Measurements from ENCODE around the gene SLC39A10.

DNA sequence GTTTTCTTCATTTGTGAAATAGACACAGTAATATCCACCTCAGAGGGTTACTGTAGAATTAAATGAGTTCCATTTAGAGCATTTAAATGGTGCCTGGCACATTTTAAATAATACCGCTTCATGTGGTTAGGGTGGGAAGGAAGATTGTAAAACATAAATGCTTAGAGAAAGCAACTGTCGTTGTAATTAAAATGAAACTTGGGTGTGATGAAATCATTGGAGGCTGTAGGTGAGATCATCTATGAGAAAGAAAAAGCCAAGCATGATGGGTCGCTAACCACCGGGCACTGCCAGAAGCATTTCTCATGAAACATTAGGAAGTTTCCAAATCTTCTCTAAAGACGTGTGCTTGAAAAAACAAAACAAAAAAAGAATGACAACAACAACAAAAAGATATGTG lies 8.2 kb upstream of the SLC39A10 start:
- TF ChIP-seq POLR2AphosphoS5 (IDR thresholded peaks at IDR 0.05; ENCODE audit: insufficient read depth, low read depth, low read length) (no peak), EZH2 (IDR thresholded peaks at IDR 0.05; ENCODE audit: borderline replicate concordance, low read depth, low read length, severe bottlenecking) (no peak), POLR2A (IDR thresholded peaks at IDR 0.05; ENCODE audit: low read depth, low read length) (no peak), MYC (IDR thresholded peaks at IDR 0.05; ENCODE audit: low read depth, low read length) (no peak), JUN (IDR thresholded peaks at IDR 0.05; ENCODE audit: borderline replicate concordance, insufficient read depth, insufficient read length, low read depth) (no peak), FOS (IDR thresholded peaks at IDR 0.05; ENCODE audit: borderline replicate concordance, insufficient read depth, low read length) (no peak)
- TF ChIP-seq, protein P1, sequence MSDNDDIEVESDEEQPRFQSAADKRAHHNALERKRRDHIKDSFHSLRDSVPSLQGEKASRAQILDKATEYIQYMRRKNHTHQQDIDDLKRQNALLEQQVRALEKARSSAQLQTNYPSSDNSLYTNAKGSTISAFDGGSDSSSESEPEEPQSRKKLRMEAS (IDR thresholded peaks at IDR 0.05; ENCODE audit: insufficient read depth, insufficient read length): no peak
- TF ChIP-seq, protein P2, sequence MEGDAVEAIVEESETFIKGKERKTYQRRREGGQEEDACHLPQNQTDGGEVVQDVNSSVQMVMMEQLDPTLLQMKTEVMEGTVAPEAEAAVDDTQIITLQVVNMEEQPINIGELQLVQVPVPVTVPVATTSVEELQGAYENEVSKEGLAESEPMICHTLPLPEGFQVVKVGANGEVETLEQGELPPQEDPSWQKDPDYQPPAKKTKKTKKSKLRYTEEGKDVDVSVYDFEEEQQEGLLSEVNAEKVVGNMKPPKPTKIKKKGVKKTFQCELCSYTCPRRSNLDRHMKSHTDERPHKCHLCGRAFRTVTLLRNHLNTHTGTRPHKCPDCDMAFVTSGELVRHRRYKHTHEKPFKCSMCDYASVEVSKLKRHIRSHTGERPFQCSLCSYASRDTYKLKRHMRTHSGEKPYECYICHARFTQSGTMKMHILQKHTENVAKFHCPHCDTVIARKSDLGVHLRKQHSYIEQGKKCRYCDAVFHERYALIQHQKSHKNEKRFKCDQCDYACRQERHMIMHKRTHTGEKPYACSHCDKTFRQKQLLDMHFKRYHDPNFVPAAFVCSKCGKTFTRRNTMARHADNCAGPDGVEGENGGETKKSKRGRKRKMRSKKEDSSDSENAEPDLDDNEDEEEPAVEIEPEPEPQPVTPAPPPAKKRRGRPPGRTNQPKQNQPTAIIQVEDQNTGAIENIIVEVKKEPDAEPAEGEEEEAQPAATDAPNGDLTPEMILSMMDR (IDR thresholded peaks at IDR 0.05; ENCODE audit: extremely low read depth in 1 of 2, insufficient read depth in 1 of 2, low read depth in 1 of 2, low read length in 2 of 2): no peak
